GM10248 (cell line): ENCODE measurements around the gene PDE4D.

ENCODE experiments used
- CTCF ChIA-PET: fragments of 300-600 bp; sonication (Branson Sonifier 250); formaldehyde crosslinking; extraction: SDS; loops from one replicate; lab custom pipeline; 2021; ENCODE audit warnings: antibody characterized with exemption; lab: Yijun Ruan, JAX
- POLR2A ChIA-PET: fragments of 350-650 bp; sonication (Branson Sonifier 250); formaldehyde crosslinking; extraction: SDS; loops from one replicate; lab custom pipeline; 2020; ENCODE audit warnings: antibody characterized with exemption; lab: Yijun Ruan, JAX
- DNase-seq: peaks from one replicate; pipeline ENCODE4 v3.0.0; 2012; ENCODE audit errors: extremely low spot score
- TF ChIP-seq, protein P1 (sequence below): IDR thresholded peaks from 2 replicates; pipeline ENCODE4 v1.5.1; 2012; ENCODE audit warnings: mild to moderate bottlenecking, low read depth; ENCODE audit errors: extremely low read depth, missing control alignments, control extremely low read depth

PDE4D gene

DNA sequence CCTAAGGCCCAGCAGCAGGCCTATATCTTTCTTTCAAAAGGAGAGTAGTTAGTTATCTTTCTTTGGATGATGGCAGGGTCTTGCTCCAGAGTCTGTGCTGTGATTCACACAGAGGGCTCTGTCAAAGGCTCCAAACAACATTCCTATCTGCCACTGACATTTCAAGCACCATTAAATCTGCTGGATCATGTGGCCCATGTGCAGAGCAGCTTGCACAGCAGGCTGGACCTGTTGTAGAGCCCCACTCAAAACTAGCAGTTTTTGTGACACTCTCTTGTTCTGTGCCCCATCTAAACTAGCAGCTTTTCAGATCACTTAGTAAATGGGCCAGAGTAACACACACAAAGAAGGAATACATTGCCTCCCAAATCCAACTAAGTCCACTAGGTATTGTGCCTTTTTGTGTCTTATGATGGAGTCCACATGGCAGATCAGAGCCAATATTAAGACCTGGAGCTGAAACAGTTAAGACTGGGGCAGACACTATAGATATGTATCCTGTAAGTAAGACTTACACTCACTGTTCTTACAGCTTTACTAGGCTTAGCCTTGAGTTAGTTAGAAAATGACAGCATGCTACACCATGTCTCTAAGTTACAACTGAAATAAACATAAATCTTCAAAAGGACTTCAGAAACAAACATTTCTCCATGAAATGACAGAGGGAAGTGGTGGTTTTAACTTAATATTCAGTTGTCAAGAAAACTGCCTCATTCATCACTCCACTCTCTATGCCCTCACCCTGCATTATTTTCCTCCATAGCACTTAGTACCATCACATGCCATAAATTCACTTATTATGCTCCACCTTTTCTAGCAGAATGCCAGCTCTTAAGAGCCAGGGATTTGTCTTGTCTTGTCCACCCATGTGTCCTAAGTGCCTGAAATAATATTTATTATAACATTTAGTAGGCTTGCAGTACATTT, 909.7 kb downstream of the PDE4D start:
- ChIA-PET CTCF (interaction anchor here (1.3 to 2.7 kb wide), 4 partner anchors 8 to 92 kb away, joined by 3 to 9 read pairs (median 6); no protein-coding TSS in a partner anchor), POLR2A (no interaction called here)
- TF ChIP-seq, protein P1, sequence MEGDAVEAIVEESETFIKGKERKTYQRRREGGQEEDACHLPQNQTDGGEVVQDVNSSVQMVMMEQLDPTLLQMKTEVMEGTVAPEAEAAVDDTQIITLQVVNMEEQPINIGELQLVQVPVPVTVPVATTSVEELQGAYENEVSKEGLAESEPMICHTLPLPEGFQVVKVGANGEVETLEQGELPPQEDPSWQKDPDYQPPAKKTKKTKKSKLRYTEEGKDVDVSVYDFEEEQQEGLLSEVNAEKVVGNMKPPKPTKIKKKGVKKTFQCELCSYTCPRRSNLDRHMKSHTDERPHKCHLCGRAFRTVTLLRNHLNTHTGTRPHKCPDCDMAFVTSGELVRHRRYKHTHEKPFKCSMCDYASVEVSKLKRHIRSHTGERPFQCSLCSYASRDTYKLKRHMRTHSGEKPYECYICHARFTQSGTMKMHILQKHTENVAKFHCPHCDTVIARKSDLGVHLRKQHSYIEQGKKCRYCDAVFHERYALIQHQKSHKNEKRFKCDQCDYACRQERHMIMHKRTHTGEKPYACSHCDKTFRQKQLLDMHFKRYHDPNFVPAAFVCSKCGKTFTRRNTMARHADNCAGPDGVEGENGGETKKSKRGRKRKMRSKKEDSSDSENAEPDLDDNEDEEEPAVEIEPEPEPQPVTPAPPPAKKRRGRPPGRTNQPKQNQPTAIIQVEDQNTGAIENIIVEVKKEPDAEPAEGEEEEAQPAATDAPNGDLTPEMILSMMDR, result no peak
- DNase-seq, result no peak

DNA sequence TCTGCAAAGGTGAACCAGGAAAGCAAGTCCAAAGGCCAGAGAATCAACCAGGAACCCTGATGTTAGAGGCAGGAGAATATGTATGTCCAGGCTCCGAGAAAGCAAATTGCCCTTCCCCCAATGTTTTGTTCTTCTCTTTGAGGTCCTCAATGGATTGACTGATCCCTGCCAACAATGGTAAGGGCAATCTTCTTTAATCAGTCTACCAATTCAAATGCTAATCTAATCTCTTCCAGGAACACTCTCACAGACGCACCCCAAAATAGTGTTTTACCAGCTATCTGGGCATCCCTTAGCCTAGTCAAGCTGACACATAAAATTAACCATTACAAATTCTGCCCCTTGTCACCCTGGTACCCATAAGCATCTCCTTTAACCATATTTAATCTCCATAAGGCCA, 912.6 kb downstream of the PDE4D start:
- POLR2A ChIA-PET, result no interaction called here
- no peak for DNase-seq
- CTCF ChIA-PET, result no interaction called here
- TF ChIP-seq, protein P1, result no peak

DNA sequence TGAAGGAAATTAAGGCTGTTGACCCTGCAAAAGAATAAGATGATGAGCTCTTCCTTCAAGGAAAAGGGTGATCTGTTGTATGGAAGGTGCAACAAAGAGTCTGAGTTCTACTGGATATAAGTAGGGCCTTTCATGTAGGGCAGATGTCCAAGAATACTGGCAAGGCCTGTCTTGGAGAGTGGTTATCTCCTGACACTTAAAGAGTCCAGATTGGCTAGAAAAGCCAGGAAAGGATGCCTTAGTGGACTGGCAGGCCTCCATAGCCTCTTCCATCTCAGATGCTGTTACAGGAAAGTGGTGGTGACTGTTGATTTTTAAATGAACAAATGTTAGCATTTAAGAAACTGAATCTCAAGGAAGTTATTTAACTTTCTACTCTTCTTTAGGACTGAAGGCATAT, 914.4 kb downstream of the PDE4D start:
- ChIA-PET POLR2A (no interaction called here), CTCF (interaction anchor here (1.3 kb wide), 1 partner anchor 11 kb away, joined by 4 read pairs; no protein-coding TSS in a partner anchor)
- no peak for DNase-seq
- TF ChIP-seq, protein P1, result no peak

DNA sequence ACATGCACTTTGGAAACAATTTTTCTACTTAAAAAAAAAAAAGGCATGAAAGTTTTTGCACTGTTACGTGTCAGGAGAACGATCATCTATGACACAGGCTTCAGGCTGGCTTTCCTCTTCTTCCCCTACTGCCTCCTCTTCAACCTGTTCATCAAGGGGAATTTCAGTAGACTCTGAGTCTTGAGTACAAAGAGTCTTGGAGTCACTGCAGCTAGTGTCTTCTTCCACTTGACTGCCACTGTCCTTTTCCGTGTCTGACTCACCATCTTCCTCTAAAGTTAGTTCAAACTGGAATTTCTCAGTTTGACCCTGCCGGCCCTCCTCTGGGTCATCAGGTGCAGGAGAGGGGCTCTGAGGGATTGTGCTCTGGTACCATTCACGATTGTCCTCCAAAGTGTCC, 918.9 kb downstream of the PDE4D start:
- CTCF ChIA-PET, result interaction anchor here (1.9 to 2.3 kb wide), 2 partner anchors 10 to 88 kb away, joined by 9 to 10 read pairs; no protein-coding TSS in a partner anchor
- POLR2A ChIA-PET, result no interaction called here
- TF ChIP-seq, protein P1, result no peak
- DNase-seq, result no peak

DNA sequence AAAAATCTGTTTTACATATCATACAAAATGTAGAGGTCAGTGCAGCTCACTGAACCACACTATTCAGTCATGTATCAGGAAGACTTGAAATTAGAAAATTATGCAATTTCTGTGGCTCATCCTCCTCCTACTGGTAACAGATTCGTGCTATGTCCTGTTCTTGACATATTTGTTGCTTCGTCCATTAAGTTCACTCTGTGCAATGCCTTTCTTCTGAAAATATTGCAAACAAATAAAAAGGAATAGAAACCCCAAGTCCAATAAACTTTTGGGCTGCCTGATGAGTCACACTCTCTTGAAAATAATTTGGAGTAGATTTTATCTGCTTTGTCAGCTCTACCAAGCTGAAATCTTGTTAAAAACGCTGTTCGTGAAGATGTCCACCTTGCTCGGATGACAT, 919.4 kb downstream of the PDE4D start:
- ChIA-PET CTCF (interaction anchor here (1.5 kb wide), 1 partner anchor 13 kb away, joined by 3 read pairs; no protein-coding TSS in a partner anchor), POLR2A (no interaction called here)
- TF ChIP-seq, protein P1, result no peak
- DNase-seq, result no peak

DNA sequence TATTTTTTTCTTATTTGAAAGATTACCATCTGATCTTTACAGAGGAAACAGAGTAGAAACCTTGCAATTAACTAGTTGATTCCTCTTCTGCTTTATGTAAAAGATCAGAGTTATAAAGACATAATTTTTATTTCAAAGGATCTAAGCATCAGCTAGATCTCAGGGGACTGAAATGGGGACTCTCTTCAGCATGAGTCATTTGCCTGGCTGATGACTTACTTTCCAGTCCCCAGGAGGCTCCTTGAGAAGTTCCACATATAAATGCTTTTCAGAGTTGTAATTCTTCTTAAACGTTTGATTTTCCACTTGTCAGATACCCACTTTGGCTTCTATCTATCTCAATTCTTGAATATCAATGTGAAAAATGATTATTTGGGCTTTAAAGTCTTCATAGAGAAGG, 921.2 kb downstream of the PDE4D start:
- POLR2A ChIA-PET, result no interaction called here
- CTCF ChIA-PET, result no interaction called here
- TF ChIP-seq, protein P1, result no peak
- no peak for DNase-seq
